Mesenchymal stem cell (in vitro differentiated cells and primary cell): ENCODE data around the gene ADAP1.

Experiments used
- DNase-seq: peaks from one replicate; pipeline ENCODE4 v3.0.0-alpha.2; 2013
- H2AFZ ChIP-seq: one replicate; pipeline ENCODE4 v1.6.1; 2013; ENCODE audit warnings: low read depth, mild to moderate bottlenecking, control low read depth, inconsistent platforms, low read length, moderate library complexity
- H2AK5ac ChIP-seq: 2 replicates; pipeline ENCODE4 v1.6.1; 2013; ENCODE audit warnings: low read length, moderate library complexity, mild to moderate bottlenecking, inconsistent platforms; ENCODE audit not compliant: severe bottlenecking
- H2BK120ac ChIP-seq: one replicate; pipeline ENCODE4 v1.6.1; 2013; ENCODE audit warnings: low read depth, mild to moderate bottlenecking, inconsistent platforms, low read length, moderate library complexity
- H2BK12ac ChIP-seq, 2 experiments: one replicate each; pipeline ENCODE4 v1.6.1; 2013; ENCODE audit warnings: inconsistent platforms in 2 of 2, low read length in 2 of 2, mild to moderate bottlenecking in 2 of 2, moderate library complexity in 2 of 2, control low read depth in 1 of 2
- H2BK15ac ChIP-seq: one replicate; pipeline ENCODE4 v1.6.1; 2013; ENCODE audit warnings: mild to moderate bottlenecking, low read depth, inconsistent platforms; ENCODE audit not compliant: poor library complexity, severe bottlenecking
- H2BK5ac ChIP-seq: 2 replicates; pipeline ENCODE4 v1.6.1; 2013; ENCODE audit warnings: low read depth, mild to moderate bottlenecking, low read length, control low read depth, inconsistent platforms; ENCODE audit not compliant: poor library complexity, severe bottlenecking
- H3K14ac ChIP-seq, 2 experiments: one replicate each; pipeline ENCODE4 v1.6.1; 2013; ENCODE audit warnings: inconsistent platforms in 2 of 2, low read length in 2 of 2, control low read depth in 1 of 2, mild to moderate bottlenecking in 1 of 2, moderate library complexity in 1 of 2
- H3K18ac ChIP-seq, 2 experiments: one replicate each; pipeline ENCODE4 v1.6.1; 2013; ENCODE audit warnings: inconsistent platforms in 2 of 2, low read length in 2 of 2, control low read depth in 1 of 2, low read depth in 1 of 2, mild to moderate bottlenecking in 1 of 2
- H3K23ac ChIP-seq, 2 experiments: one replicate each; pipeline ENCODE4 v1.6.1; 2013; ENCODE audit warnings: inconsistent platforms in 2 of 2, low read length in 2 of 2, mild to moderate bottlenecking in 2 of 2, moderate library complexity in 2 of 2, control low read depth in 1 of 2
- H3K27ac ChIP-seq: 2 replicates; pipeline ENCODE4 v1.5.1; 2013; ENCODE audit warnings: mild to moderate bottlenecking, moderate library complexity, low read length, control low read depth, inconsistent platforms; ENCODE audit not compliant: poor library complexity, severe bottlenecking
- H3K27me3 ChIP-seq, 2 experiments: 2 replicates each; pipeline versions ENCODE4 v1.6.1 to v1.7.0; 2013; ENCODE audit warnings: low read length in 2 of 2, mild to moderate bottlenecking in 2 of 2, moderate library complexity in 2 of 2, control low read depth in 1 of 2, inconsistent platforms in 1 of 2; ENCODE audit not compliant: control insufficient read depth in 1 of 2, insufficient read depth in 1 of 2
- H3K36me3 ChIP-seq, 2 experiments: 2 replicates each; pipeline versions ENCODE4 v1.6.1 to v1.7.0; 2013; ENCODE audit warnings: low read length in 2 of 2, control low read depth in 1 of 2, inconsistent platforms in 1 of 2, low read depth in 1 of 2, mild to moderate bottlenecking in 1 of 2; ENCODE audit not compliant: insufficient read depth in 2 of 2, control insufficient read depth in 1 of 2
- H3K4ac ChIP-seq, 2 experiments: one replicate each; pipeline ENCODE4 v1.6.1; 2013; ENCODE audit warnings: inconsistent platforms in 2 of 2, low read length in 2 of 2, mild to moderate bottlenecking in 2 of 2, moderate library complexity in 2 of 2, control low read depth in 1 of 2, low read depth in 1 of 2
- H3K4me1 ChIP-seq: 2 replicates; pipeline ENCODE4 v1.6.1; 2013; ENCODE audit warnings: low read depth, low read length, control low read depth; ENCODE audit not compliant: control insufficient read depth, insufficient read depth
- H3K4me2 ChIP-seq: 2 replicates; pipeline ENCODE4 v1.6.1; 2013; ENCODE audit warnings: low read length, mild to moderate bottlenecking, inconsistent platforms; ENCODE audit not compliant: poor library complexity, severe bottlenecking
- H3K4me3 ChIP-seq, 2 experiments: 2 replicates each; pipeline versions ENCODE4 v1.5.1 to v1.7.0; 2013; ENCODE audit warnings: low read length in 2 of 2, mild to moderate bottlenecking in 2 of 2, control low read depth in 1 of 2, low read depth in 1 of 2; ENCODE audit not compliant: insufficient read depth in 1 of 2
- H3K79me1 ChIP-seq: replicated peaks from 2 replicates; pipeline ENCODE4 v1.6.1; 2013; ENCODE audit warnings: mild to moderate bottlenecking, control low read depth, low read length, inconsistent platforms; ENCODE audit not compliant: poor library complexity, severe bottlenecking
- H3K9ac ChIP-seq: 2 replicates; pipeline ENCODE4 v1.7.0; 2013; ENCODE audit warnings: mild to moderate bottlenecking, low read length, moderate library complexity
- H3K9me3 ChIP-seq: 2 replicates; pipeline ENCODE4 v1.7.0; 2013; ENCODE audit warnings: mild to moderate bottlenecking, low read length; ENCODE audit not compliant: control insufficient read depth
- H4K8ac ChIP-seq: one replicate; pipeline ENCODE4 v1.6.1; 2013; ENCODE audit warnings: inconsistent platforms, mild to moderate bottlenecking, low read length, moderate library complexity
- H4K91ac ChIP-seq: one replicate; pipeline ENCODE4 v1.6.1; 2013; ENCODE audit warnings: mild to moderate bottlenecking, low read length, inconsistent platforms
- WGBS: methylation state at CpG from one replicate; pipeline ENCODE4 v1.1.7; 2013; ENCODE audit warnings: mixed read lengths; 5-methylcytosine and 5-hydroxymethylcytosine counted together

Gene ADAP1

GRCh38 chr7:916291-916941, 38.1 kb downstream of the ADAP1 start:
- Histone ChIP-seq H4K91ac (no peak overlapping the region), H3K27me3 (peaks cover 37 to 41% of the 10 kb centered on the region in 2 experiments), H3K27ac (no peak overlapping the region), H2BK12ac (no peak overlapping the region), H3K9me3 (no peaks in the 10 kb centered on the region), H3K9ac (no peak overlapping the region), H3K36me3 (no peaks in the 10 kb centered on the region), H3K14ac (peak overlapping the region in 1 of 2 experiments; percentile 79), H3K79me1 (no peaks in the 10 kb centered on the region), H2BK120ac (no peak overlapping the region), H3K23ac (no peak overlapping the region), H3K4ac (no peak overlapping the region), H3K18ac (no peak overlapping the region), H3K4me2 (no peak overlapping the region), H3K4me1 (peaks cover 33% of the 10 kb centered on the region), H2BK15ac (no peak overlapping the region), H3K4me3 (no peak overlapping the region), H4K8ac (no peak overlapping the region), H2AK5ac (no peak overlapping the region), H2BK5ac (no peak overlapping the region), H2AFZ (no peak overlapping the region)
- no peak for DNase-seq
- WGBS, result 48% methylated on average over 12 of the region's 17 CpGs

- Histone ChIP-seq H2BK120ac (no peak overlapping the region), H3K79me1 (no peaks in the 10 kb centered on the region), H3K9me3 (no peaks in the 10 kb centered on the region), H2BK5ac (no peak overlapping the region), H4K8ac (no peak overlapping the region), H3K27me3 (peaks cover 34 to 42% of the 10 kb centered on the region in 2 experiments), H2AFZ (no peak overlapping the region), H3K27ac (no peak overlapping the region), H3K18ac (peak overlapping the region in 1 of 2 experiments; percentile 3), H3K4me2 (no peak overlapping the region), H3K23ac (no peak overlapping the region), H3K4ac (peak overlapping the region in 1 of 2 experiments; percentile 55), H4K91ac (peak overlapping the region; percentile 6), H3K9ac (no peak overlapping the region), H3K4me3 (no peak overlapping the region), H2BK12ac (peak overlapping the region; percentile 4 to 51), H3K14ac (no peak overlapping the region), H2BK15ac (no peak overlapping the region), H3K36me3 (no peaks in the 10 kb centered on the region), H2AK5ac (no peak overlapping the region), H3K4me1 (peaks cover 29% of the 10 kb centered on the region)
- WGBS, result 81% methylated on average over 43 of the region's 43 CpGs
- DNase-seq, result no peak
These were observed 38.9 kb downstream of the ADAP1 start for GRCh38 chr7:915291-916218.

GRCh38 chr7:914521-915194, 39.8 kb downstream of the ADAP1 start:
- Histone ChIP-seq H4K91ac (peak overlapping the region; percentile 6), H3K27ac (no peak overlapping the region), H2AK5ac (no peak overlapping the region)

More at GRCh38 chr7:914521-915194, 39.8 kb downstream of the ADAP1 start:
- H3K4ac ChIP-seq, result no peak overlapping the region
- 87% methylated on average over 16 of the region's 16 CpGs for WGBS
- no peak overlapping the region for H2AFZ ChIP-seq
- H2BK15ac ChIP-seq, result no peak overlapping the region
- peak overlapping the region in 1 of 2 experiments; percentile 3 for H3K18ac ChIP-seq
- H3K23ac ChIP-seq, result no peak overlapping the region
- H3K36me3 ChIP-seq, result peaks cover 0 to under 1% of the 10 kb centered on the region in 2 experiments
- H2BK120ac ChIP-seq, result no peak overlapping the region
- H2BK12ac ChIP-seq, result peak overlapping the region; percentile 4 to 51
- H4K8ac ChIP-seq, result no peak overlapping the region
- no peak for DNase-seq
- H3K9me3 ChIP-seq, result no peaks in the 10 kb centered on the region
- peaks cover 30% of the 10 kb centered on the region for H3K4me1 ChIP-seq
- peaks cover 38 to 51% of the 10 kb centered on the region in 2 experiments for H3K27me3 ChIP-seq
- peak overlapping the region in 1 of 2 experiments; percentile 24 for H3K4me3 ChIP-seq
- no peak overlapping the region for H3K4me2 ChIP-seq
- no peak overlapping the region for H2BK5ac ChIP-seq
- H3K14ac ChIP-seq, result peak overlapping the region in 1 of 2 experiments; percentile 19
- no peak overlapping the region for H3K9ac ChIP-seq
- H3K79me1 ChIP-seq, result no peaks in the 10 kb centered on the region
